ENCODE measurements around the gene SCPEP1.
"Not testable (repeated sequence)": the region's sequence is repeated elsewhere in the genome, so short reads cannot be mapped to it uniquely, and the experiment has no call there.

SCPEP1 gene, protein sequence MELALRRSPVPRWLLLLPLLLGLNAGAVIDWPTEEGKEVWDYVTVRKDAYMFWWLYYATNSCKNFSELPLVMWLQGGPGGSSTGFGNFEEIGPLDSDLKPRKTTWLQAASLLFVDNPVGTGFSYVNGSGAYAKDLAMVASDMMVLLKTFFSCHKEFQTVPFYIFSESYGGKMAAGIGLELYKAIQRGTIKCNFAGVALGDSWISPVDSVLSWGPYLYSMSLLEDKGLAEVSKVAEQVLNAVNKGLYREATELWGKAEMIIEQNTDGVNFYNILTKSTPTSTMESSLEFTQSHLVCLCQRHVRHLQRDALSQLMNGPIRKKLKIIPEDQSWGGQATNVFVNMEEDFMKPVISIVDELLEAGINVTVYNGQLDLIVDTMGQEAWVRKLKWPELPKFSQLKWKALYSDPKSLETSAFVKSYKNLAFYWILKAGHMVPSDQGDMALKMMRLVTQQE

DNA sequence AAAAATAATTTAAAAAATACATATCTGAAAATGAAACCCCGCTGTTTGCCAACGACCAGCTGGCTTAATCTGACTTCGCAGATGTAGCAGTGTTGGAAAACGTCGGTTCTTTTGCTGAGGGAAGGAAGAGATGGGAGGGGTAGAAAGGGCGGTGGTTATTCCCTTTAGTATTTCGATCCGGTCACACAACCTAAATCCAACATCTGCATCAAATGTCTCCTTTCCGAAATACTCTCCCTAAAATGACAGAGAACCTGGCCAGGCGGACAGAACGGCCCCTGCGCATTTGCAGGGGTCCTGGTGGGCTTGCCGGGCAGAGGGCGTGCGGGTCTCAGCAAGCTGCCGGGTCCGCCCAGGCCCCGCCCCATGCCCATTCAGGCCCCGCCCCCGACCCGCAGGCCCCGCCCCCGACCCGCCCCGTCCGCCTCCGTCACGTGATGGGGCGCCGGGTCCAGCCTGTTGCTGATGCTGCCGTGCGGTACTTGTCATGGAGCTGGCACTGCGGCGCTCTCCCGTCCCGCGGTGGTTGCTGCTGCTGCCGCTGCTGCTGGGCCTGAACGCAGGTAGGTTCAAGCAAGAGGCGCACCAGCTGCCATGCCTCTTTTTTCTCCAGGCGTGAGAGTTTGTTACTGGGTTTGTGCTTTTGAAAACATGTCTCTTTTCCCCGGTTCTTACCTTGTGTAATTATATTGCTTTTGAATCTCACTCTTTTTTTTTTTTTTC lies at the start of gene SCPEP1:
Gene SCPEP1 (plus strand): TSS at position 459 of the 723 bp plus-strand sequence. CDS start 29 bp downstream, at position 488.
- peak; percentile 85 for DNase-seq

DNA sequence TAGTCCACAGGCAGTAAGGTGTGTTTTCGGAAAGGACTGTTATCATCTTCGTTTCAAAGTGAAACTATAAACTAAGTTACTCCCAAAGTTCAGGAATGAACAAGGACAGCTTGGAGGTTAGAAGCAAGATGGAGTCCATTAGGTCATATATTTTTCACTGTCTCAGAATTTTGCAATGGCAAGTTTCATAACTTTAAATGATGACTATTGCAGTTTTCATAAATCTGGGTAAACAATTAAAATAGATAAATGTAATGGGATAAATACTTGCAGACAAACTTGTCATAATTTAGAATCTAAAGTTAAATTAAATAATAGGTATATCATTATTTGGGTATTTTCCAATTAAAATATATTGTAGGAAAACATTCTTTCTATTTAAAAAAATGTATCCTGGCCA lies 49.3 kb upstream of the SCPEP1 start:
- no peak for DNase-seq

DNA sequence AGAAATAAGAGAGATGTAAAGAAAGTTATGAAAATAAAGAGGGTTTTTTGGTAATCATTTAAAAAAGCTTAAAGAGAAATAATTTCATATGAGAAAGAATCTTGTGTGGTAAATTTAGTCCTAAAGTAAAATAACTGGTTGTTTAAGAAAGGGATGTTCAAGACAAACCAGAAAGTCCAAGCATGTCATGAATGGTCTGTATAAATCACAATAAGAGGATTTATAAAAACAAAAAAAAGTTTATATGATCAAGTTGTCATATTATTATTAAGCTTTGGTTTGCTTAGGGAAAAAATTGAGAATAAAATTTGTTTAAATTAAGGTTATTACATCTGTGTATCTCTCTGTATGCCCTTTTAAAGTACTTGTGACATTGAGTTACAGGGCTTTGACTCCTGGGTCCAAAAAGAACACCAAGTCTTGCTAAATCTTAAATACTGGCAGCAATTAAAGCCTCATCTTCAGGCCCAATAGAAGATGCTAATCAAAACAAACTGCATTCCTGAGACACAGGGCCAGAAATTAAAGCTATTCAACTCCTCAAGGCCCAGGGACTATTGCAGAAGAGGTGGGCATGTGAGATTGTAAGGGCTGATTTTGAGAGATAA lies 48.5 kb upstream of the SCPEP1 start:
- no peak for DNase-seq

DNA sequence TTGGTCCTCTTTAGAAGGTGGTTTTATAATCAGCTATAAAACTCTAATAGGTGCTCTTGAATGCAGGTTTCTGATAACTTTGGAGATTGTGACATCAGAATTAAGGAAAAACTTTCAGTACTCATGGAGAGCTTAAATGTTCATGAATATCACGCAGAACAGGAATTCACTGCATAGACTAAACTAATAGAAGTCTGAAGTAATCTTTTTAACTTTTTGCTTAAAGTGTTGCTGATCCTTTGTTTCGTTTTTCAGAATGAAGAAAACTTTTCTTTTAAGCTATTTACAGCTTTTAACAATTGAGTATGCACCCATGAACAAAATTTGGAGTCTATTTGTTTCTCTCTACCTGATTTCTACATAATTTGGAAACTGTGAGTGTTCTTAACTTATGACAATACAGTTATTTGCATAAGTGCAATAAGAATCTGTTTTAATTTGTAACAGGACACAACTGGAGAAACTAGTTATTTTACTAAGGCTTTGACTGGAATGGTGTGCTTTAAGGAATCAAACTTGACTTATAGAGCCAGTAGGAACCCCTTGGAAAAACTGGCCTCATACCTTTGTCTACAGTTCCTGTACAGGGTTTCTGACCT lies 47.1 kb upstream of the SCPEP1 start:
- DNase-seq, result no peak

DNA sequence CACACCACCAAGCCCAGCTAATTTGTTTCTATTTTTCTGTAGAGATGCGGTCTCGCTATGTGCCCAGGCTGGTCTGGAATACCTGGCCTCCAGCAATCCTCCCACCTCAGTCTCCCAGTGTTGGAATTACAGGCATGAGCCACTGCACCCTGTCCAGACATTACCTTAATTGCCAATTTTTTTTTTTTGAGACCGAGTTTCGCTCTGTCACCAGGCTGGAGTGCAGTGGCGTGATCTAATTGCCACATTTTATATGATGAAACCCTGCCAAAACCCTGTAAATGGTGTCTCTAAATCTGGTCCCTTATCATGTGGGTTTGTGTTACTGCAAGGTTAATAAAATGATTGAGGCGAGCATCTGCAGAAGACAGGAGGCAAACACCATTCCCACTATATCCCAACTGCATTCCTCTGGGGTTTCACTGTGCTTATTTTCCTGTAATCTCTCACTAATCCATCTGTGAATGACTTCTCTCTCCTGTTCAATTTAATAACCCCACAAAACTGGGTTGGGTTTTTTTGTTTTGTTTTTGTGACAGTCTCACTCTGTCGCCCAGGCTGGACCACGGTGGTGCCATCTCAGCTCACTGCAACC lies 44.7 kb upstream of the SCPEP1 start:
- no peak for DNase-seq

DNA sequence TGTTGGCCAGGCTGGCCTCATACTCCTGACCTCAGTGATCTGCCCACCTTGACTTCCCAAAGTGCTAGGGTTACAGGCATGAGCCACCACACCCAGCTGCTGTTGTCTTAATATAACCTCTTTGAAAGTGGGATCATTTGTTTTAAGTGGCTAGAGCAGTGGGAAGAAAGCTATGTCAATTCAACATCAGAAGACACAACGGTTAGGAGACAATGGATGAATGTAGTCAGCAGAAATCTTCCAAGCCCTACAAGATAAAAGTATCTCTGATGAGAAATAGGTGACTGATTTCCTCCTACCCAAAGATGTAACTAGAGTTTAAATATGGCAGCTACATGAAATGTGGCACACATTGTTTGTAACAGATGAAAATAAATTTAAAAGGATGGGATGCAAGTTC lies 44.1 kb upstream of the SCPEP1 start:
- no peak for DNase-seq

DNA sequence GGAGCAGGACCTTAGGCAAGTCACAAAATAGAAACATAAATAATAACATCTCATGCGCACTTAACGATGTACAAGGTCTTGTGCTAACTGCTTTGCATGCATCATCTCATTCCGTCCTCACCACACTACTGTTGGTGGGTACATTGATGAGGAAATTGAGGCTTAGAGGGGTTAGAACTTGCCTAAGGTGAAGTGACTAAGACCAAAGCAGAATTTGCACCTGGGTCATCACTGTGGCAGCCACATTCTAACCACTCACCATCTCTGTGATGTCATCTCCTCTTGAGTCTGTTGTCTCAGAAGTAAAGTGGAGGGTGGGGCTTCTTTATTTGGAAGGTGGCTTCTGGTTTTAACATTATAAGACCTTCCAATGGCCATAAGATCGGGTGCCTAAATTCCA lies 43.7 kb upstream of the SCPEP1 start:
- no peak for DNase-seq

DNA sequence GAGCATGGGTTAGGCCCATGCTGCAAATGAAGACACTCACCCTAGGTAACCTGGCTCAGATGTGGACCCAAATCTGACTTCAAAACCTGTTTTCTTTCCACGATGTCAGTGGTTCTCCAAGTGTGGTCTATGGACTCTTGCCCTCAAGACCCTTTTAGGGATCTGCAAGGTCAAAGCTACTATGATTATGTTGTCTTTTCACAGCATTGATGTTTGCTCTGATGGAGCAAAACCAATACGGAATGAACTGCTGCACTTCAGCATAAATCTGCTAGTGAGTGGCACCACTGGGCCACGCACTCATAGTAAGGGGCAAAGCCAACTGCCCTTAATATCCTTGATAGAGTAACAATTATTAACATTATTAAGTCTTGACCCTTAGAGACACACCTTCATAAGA lies 42.5 kb upstream of the SCPEP1 start:
- no peak for DNase-seq

DNA sequence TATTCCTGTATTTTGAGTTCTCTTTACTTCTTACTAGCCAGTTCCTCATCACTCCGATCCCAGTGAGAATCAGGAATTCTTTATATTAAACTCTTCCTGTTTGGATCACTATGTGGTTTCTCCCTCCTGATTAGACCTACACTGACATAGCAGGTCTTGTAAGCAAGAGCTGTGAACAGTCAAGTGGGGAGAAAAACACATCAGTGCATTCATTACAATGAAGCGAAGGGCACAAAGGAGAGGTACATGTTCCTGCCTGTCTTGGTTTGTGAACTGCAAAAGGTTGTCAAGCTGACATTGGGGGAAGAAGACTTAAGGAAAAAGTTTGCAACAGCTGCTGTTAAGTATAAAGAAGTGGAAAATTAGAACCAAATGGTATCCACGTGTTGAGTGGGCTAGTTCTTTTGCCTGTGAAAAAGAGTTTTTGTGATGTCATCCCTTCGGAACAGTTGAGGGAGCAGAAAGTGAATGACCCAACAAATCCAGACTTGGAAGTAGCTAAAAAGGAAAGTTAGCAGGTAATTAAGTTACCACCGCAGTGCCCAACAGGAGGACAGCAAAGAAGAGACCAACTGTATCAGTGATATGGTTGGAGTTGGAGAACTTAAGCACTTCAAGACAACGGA lies 41.1 kb upstream of the SCPEP1 start:
- DNase-seq, result no peak

DNA sequence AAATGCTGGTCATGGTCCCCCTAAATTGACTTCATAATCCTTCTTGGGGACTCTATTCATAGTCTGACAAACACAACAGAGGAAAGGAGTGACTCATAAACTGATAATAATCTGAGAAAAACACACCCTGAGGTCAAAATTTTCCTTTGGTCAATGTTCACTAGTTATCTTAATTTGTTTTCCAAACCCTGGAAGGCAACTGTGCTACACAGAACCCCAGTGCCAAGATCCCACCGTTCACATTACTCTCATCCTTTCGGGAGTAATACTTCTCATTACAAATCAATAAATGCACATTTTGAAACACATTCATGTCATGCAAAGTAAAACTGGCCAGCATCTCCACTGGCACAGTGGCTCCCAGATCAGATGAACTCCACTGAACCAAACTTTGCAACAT lies 40.2 kb upstream of the SCPEP1 start:
- no peak for DNase-seq

DNA sequence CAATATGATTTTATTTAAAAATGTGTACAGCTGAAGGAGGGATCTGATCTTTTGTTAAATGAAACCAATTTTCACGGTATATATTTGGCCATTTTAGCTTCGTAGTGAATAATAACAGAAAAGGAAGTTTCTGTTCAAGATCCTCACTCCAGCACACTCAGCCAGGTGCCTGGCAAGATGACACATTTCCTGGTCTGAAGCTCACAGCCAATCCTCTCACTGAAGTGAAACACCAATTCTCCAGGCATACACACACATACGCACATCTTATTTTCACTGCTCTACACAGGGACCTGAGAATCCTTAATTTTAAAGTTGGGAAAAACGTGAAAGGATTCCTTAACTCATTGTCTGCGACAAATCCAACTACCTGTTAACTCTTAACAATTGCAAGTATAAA lies 39.7 kb upstream of the SCPEP1 start:
- DNase-seq, result not testable (repeated sequence)

DNA sequence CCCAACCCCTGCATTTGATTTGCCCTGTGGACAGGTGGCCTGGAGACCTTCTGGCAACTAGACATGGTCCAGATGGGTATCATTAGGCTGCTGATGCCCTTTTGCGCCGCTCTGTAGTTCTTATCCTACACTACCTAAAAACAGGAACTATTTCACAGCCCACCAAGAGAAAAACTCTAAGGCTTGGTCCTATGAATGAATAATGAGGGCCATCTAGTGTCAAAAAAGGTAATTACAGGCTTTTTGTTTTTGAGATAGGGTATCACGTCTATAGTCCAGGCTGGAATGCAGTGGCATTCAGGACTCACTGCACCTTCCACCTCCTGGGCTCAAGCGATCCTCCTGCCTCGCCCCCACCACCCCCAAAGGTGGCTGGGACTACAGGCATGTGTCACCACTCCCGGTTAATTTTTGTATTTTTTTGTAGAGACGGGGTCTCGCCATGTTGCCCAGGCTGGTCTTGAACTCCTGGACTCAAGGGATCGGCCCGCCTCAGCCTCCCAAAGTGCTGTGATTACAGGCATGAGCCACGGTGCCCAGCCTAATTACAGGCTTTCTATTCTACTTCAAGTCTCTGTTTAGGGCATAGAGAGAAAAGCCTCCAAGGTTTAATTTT lies 38.0 kb upstream of the SCPEP1 start:
- peak; percentile 2 for DNase-seq

DNA sequence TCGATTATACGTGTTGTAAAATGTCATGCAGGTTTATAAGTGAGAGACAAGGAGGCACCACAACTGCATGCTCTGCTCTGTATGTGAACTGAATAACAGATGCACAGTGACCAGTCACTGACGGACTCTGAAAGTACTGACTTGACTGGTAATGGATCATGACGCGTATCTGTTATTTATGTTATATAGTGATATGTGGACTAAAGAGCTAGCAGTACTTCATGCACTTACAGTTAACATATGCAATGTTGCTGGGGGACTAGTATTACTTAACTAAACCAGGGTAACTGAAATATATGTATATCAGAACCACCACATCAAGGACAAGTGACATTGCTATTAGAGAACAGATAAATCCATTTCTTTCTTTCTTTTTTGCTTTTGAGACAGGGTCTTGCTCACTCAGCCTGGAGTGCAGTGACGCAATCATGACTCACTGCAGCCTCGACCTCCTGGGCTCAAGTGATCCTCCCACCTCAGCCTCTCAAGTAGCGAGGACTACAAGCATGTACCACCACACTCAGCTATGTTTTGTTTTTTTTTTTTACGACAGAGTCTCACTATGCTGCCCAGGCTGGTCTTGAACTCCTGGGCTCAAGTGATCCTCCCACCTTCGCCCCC lies 34.3 kb upstream of the SCPEP1 start:
- no peak for DNase-seq

DNA sequence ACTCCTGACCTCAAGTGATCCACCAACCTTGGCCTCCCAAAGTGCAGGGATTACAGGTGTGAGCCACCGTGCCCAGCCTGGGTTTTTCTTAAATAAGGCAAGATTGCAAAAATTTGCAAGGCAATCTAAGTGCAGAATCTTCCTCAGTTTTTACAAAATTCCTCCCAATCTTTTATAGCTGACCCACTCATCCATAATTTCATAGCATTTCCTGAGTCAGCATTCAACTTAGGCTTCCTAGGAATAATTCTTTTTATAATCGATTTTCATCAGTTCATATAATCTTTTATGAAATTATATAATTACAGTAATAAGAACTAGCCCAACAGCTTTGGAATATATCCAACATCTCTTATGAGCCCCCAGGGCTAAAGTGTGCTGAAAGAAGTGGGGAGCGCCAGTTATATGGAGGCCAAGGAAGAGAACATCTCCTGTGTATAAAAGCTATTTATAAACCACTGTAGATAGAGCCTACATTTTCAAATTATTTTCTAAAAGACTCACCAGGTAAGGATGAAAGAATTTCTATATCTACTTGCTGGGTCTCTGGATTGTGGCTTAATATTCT lies 31.9 kb upstream of the SCPEP1 start:
- DNase-seq, result no peak

DNA sequence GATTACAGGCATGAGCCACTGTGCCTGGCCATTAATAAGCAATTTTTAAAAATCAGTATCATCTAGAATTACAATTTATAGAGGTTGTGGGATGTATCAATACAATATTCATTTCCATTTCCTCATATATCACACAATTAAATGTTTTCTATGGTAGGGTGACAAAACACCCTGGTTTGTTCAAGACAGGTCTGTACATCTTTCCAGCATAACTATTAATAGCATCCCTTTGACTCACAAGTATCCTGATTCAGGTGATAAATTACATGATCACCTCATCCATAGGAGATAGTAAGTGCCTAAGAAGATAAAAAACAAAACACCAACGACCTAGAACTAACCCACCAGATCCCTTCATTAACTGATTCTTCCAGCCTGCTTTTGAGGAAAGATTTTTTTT lies 30.2 kb upstream of the SCPEP1 start:
- no peak for DNase-seq

DNA sequence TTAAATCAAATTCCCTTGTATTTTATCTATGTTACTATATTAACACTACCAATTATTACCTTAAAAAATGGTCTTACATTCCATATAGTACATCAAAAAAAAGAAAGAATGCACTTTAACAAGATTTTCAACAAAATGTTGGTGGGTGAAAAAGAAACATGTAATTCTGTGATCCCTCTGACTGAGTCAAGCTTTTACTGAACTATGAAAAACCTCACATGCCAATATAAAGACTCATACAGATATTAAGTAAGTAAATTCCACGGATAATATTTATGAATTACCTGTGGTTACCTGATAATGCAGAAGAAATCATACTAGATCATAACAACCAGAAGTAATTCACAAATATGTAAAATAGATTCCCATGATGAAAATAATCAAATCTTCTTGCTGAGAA lies 29.4 kb upstream of the SCPEP1 start:
- no peak for DNase-seq

DNA sequence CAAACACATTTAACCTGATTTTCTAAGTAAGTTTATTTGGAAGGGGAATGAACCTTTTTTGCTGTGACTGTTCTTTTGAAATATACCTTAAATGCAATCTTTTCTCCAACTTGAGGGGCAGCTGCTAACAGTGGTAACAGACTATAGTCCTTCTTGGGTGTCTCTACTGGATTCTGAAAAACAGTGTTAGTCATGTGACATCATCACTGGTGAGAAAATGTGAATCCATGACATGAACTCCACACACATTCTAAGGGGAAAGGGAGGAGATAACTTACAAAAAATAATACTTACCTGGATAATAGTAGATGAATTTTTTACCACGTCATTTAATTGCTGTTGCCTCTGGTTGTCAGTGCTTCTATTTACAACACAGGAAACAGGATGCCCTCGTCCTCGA lies 28.3 kb upstream of the SCPEP1 start:
- DNase-seq, result no peak

DNA sequence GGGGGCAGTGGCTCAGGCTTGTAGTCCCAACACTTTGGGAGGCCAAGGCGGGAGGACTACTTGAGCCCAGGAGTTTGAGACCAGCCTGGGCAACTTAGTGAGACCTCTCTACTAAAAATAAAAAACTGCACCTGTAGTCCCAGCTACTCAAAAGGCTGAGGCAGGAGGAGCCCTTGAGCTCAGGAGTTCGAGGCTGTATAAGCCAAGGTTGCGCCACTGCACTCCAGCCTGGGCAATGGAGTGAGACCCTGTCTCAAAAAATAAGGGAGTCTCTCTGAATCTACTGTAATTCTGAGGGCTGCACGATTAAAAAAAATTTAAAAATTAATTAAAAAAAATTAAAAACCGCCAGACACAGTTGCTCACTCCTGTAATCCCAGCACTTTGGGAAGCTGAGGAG lies 20.9 kb upstream of the SCPEP1 start:
- no peak for DNase-seq

DNA sequence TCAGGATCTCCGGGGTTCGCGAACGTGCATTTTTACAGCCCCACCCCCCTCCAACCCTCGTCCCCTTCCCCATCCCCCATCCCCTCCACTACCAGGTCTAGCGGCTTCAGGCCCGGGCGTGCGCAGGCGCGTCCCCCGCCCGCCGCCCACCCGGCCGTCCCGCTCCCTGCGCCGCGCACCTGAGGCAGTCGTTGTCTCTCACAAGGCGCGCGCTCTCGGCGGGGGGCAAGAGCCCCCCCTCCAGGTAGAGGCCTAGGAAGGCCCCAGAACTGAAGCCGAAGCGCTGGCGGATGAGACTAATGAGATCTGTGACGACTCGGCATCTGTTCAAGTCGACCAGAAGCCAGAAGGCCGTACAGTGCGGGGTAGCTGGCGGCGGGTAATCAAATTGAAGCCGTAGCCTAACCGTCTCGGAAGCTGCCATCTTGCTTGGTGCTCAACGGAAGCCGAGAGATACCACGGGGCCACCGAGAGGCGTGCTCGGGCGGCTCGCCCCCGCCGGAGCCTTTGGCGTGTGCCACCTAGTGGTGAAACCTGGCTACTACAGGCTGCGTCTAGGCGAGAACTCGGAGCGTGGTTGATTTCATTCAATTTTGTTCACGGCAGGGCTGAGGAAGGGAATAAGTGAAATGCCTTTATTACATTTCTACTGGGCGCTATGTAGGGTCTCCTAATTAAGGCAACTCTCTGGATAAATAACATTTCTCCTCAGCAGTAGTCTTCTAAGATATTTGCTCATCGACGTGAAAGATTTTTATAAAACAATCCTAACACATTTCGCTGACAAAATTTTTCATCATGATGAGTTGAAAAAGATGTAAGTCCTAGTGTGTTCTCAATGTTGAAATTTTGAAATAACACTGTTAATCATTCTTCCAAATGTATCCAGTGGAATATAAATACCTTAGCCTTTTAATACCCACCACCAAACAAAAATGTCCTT lies 17.1 kb upstream of the SCPEP1 start, which contains the start of gene COIL:
Gene COIL (minus strand): TSS at position 455 of the 943 bp plus-strand sequence. CDS start 31 bp downstream, at position 424.
- DNase-seq, result peak; percentile 88

DNA sequence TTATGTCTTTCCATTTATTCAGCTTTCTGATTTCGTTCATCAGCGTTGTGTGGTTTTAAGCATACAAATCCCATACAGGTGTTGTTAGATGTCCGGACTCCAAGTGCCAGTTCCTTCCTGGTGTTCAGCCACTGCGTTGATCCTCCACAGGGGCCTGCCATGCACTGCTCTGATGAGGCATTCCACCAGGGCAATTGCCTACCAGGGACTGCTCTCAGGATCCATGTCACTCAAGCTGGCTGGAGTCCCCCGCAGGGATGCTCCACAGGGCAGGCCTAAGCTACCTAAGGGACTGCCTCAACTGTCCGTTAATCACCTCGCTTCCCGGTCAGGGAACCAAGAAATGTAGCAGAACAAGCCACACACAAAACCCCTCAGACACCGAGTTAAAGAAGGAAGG lies 12.7 kb upstream of the SCPEP1 start:
- not testable (repeated sequence) for DNase-seq

Measured in NCI-H2107 (cell line).